ENCODE data around the gene SLC39A11.

Gene SLC39A11

DNA sequence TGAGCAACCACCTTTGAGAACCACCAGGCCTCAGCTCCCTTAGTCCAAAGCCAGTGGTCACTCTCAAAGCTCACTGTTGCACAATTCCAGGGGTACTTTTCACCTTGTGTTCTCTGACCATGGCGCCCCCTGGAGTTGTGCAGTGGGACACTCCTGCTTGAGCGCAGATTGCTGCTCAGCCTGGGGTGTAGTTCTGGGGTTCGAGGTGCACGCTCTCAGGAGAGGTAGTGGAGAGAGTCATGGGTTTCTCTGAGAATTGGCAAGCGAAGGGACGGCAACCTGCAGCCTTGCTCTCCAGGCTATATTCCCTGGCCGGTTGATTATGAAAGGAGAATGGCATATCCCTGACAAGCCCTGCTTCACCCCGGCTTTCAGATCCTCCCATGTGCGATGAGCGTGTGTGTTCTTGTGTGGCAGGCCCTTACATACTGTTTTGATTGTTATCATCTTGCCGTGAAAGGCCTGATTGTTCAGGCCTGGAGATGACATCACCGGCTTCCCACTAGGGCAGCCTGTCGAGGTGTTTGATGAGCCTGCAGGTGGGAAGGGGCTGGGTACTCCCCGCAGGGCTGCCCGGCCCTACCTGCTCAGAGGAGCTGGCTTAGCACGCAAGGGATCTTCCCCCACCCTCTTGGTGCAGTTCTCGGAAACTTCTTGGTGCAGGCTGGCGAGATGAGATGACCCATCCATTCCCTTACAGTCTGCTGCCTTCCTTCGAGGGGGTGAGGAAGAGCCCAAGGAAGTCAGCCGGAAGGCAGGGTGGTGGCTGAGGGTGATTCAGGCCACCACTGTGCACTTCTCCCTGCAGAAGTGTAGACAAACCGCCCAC, 431.2 kb downstream of the SLC39A11 start:
- no peaks in the 10 kb centered on the region for H3K9me3 ChIP-seq (ENCODE audit: control insufficient read depth in 5 of 5, low read length in 5 of 5)
- H3K36me3 ChIP-seq (ENCODE audit: control insufficient read depth in 5 of 5, insufficient read depth in 5 of 5, low read length in 5 of 5), result no peaks in the 10 kb centered on the region
- no peaks in the 10 kb centered on the region for H3K27me3 ChIP-seq (ENCODE audit: control insufficient read depth in 5 of 5, insufficient read depth in 4 of 5, low read length in 5 of 5)
- no peak overlapping the region for H3K9ac ChIP-seq (ENCODE audit: low read length in 5 of 5)
- H3K4me1 ChIP-seq (ENCODE audit: control insufficient read depth in 5 of 5, insufficient read depth in 5 of 5, low read length in 5 of 5), result no peaks in the 10 kb centered on the region
- H3K4me3 ChIP-seq (ENCODE audit: low read depth in 1 of 5, low read length in 5 of 5), result no peak overlapping the region
- no peak overlapping the region for H3K27ac ChIP-seq (ENCODE audit: low read depth, low read length)

DNA sequence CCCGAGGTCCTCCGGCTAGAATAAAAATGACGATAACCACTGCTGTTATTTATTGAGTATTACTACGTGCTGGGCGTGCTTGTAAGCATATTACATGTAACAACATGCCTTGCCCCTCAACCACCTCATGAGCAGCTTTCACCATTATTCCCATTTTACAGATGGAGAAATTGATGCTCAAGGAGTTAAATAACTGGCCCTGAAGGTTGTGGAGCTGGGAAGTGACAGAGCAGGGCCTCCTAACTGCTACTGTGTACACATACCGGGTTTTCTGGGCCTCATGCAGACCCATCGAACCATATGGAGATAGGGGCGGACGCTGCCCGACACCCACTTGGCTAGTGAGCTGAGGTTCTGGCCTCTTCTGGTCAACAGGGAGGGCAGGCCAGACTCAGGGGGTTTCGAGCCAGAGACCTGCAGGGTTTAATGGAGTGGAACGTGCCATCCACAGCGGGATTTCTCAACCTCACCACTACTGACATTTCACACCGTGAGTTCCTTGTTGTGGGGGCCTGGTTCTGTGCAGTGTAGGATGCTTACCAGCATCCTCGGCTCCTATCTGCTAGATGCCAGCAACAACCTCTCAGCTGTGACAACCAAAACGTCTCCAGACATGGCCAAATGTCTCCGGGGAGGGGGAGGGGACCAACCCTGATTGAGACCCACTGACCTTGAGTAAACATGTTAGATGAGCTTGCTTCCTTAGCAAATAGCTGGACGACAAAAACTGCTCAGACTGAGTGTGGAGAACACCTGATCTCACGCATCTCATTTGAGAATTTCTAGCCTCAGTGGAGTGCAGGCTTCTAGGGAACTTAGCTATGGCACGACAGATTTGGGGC, 432.0 kb downstream of the SLC39A11 start:
- Histone ChIP-seq H3K4me3 (ENCODE audit: low read depth in 1 of 5, low read length in 5 of 5) (no peak overlapping the region), H3K9ac (ENCODE audit: low read length in 5 of 5) (no peak overlapping the region), H3K9me3 (ENCODE audit: control insufficient read depth in 5 of 5, low read length in 5 of 5) (no peaks in the 10 kb centered on the region), H3K36me3 (ENCODE audit: control insufficient read depth in 5 of 5, insufficient read depth in 5 of 5, low read length in 5 of 5) (no peaks in the 10 kb centered on the region), H3K4me1 (ENCODE audit: control insufficient read depth in 5 of 5, insufficient read depth in 5 of 5, low read length in 5 of 5) (no peaks in the 10 kb centered on the region), H3K27me3 (ENCODE audit: control insufficient read depth in 5 of 5, insufficient read depth in 4 of 5, low read length in 5 of 5) (no peaks in the 10 kb centered on the region), H3K27ac (ENCODE audit: low read depth, low read length) (no peak overlapping the region)

DNA sequence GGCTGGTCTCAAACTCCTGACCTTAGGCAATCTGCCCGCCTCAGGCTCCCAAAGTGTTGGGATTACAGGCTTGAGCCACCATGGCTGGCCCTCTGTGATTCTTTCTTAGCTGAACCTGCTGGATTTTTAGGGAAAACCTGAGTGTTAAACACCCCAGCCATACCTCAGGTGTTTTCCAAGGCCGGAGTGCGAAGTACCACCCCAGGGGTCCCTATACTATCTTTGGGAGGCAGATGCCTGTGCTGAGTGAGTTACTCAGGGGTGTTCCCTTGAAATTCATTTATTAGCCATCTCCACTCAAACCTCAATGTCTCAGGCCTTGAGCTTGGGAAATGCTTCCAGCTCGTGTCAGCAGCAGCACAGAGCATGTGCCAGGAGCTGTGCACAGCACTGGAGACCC, 432.7 kb downstream of the SLC39A11 start:
- Histone ChIP-seq H3K9me3 (ENCODE audit: control insufficient read depth in 5 of 5, low read length in 5 of 5) (no peaks in the 10 kb centered on the region), H3K4me3 (ENCODE audit: low read depth in 1 of 5, low read length in 5 of 5) (no peak overlapping the region), H3K36me3 (ENCODE audit: control insufficient read depth in 5 of 5, insufficient read depth in 5 of 5, low read length in 5 of 5) (no peaks in the 10 kb centered on the region), H3K27me3 (ENCODE audit: control insufficient read depth in 5 of 5, insufficient read depth in 4 of 5, low read length in 5 of 5) (no peaks in the 10 kb centered on the region), H3K4me1 (ENCODE audit: control insufficient read depth in 5 of 5, insufficient read depth in 5 of 5, low read length in 5 of 5) (no peaks in the 10 kb centered on the region), H3K27ac (ENCODE audit: low read depth, low read length) (no peak overlapping the region), H3K9ac (ENCODE audit: low read length in 5 of 5) (no peak overlapping the region)

DNA sequence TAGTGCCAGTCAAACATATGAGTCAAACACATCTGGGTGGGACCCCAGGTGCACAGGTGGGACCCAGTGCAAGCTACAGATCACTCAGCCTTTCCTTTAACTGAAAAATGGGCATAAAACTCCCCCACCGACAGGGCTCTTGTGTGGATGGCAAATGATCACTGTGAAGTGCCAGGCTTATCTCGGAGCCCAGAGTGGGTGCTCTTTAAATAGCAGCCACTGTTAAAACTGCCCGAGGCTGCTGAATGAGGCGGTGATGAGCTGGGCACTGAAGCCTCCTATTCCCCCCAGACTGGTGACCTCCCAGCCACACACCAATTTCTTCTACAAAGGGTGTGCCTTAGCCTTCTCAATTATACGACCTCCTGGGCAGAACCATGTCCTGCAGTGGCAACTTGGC, 433.8 kb downstream of the SLC39A11 start:
- Histone ChIP-seq H3K27ac (ENCODE audit: low read depth, low read length) (no peak overlapping the region), H3K4me1 (ENCODE audit: control insufficient read depth in 5 of 5, insufficient read depth in 5 of 5, low read length in 5 of 5) (no peaks in the 10 kb centered on the region), H3K27me3 (ENCODE audit: control insufficient read depth in 5 of 5, insufficient read depth in 4 of 5, low read length in 5 of 5) (no peaks in the 10 kb centered on the region), H3K4me3 (ENCODE audit: low read depth in 1 of 5, low read length in 5 of 5) (no peak overlapping the region), H3K9me3 (ENCODE audit: control insufficient read depth in 5 of 5, low read length in 5 of 5) (no peaks in the 10 kb centered on the region), H3K9ac (ENCODE audit: low read length in 5 of 5) (no peak overlapping the region), H3K36me3 (ENCODE audit: control insufficient read depth in 5 of 5, insufficient read depth in 5 of 5, low read length in 5 of 5) (no peaks in the 10 kb centered on the region)

DNA sequence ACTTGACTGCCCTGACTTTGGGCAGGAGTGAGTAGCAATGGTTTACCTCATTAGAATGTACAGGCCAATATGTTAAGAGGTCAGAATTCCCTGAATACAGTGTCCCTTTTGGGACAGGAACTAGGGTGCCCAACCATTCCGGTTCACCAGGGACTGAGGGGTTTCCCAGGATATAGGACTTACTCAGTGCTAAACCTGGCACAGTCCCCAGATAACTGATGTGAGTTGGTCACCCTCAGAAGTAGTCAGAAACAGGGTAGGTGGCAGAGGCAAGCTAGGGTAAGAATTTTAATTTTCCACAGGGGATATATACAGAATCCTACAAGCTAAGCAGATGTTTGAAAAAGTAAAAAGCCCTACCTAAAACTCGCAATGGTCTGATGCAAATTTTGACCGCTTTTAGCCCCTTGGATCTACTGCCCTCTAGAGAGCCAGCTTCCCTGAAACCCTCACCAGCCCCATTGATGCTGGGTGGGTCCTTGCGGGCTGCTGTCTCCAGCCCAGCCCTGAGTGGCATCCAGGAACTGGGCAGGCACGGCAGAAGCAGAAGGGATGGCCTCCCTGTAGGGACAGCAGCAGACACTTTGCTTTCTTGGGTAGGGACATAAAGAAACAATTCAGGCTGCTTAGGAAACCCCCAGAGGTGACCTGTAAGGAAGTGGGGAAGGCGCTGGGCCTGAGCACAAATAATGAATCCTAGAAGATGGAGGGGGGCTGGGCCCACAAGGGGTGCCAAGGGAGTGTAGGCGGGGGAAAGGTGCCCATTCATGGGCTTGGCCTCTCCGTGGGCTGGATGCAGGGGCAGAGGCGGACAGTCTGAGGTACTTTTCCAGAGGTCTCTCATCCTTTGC, 434.8 kb downstream of the SLC39A11 start:
- H3K36me3 ChIP-seq (ENCODE audit: control insufficient read depth in 5 of 5, insufficient read depth in 5 of 5, low read length in 5 of 5), result no peaks in the 10 kb centered on the region
- no peaks in the 10 kb centered on the region for H3K27me3 ChIP-seq (ENCODE audit: control insufficient read depth in 5 of 5, insufficient read depth in 4 of 5, low read length in 5 of 5)
- no peak overlapping the region for H3K4me3 ChIP-seq (ENCODE audit: low read depth in 1 of 5, low read length in 5 of 5)
- no peaks in the 10 kb centered on the region for H3K4me1 ChIP-seq (ENCODE audit: control insufficient read depth in 5 of 5, insufficient read depth in 5 of 5, low read length in 5 of 5)
- no peak overlapping the region for H3K9ac ChIP-seq (ENCODE audit: low read length in 5 of 5)
- no peak overlapping the region for H3K27ac ChIP-seq (ENCODE audit: low read depth, low read length)
- no peaks in the 10 kb centered on the region for H3K9me3 ChIP-seq (ENCODE audit: control insufficient read depth in 5 of 5, low read length in 5 of 5)

DNA sequence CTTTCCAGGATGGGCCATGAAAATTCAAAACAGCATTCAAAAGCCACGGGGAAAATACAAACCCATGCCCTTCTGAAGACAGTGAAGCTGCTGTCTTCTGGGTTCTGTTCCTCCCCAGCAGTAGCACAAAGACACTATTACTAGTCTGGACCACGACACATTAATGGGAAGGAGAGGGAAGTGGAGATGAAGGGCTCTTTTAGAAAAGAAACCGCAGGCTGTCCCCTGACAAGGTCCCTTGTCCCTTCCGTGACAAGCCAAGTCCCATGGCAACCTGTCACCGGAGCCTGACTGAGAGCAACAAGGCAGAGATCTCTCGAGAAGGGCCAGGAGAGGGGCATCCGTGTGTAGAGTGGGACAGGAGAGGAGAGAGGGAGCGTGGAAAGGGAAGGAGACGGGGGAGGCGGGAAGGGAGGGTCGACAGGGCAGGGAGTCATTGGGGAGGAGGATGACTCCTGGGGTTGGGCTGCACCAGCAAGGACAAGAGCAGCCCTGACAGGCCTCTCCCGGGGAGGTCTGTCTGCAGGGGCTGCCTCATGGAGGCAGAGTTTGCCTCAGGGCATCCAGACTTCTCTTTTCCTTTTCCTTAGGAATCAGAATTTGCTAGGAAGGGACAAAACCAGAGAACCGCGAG, 436.2 kb downstream of the SLC39A11 start:
- Histone ChIP-seq H3K36me3 (ENCODE audit: control insufficient read depth in 5 of 5, insufficient read depth in 5 of 5, low read length in 5 of 5) (no peaks in the 10 kb centered on the region), H3K9me3 (ENCODE audit: control insufficient read depth in 5 of 5, low read length in 5 of 5) (no peaks in the 10 kb centered on the region), H3K9ac (ENCODE audit: low read length in 5 of 5) (no peak overlapping the region), H3K4me3 (ENCODE audit: low read depth in 1 of 5, low read length in 5 of 5) (no peak overlapping the region), H3K27me3 (ENCODE audit: control insufficient read depth in 5 of 5, insufficient read depth in 4 of 5, low read length in 5 of 5) (no peaks in the 10 kb centered on the region), H3K27ac (ENCODE audit: low read depth, low read length) (no peak overlapping the region), H3K4me1 (ENCODE audit: control insufficient read depth in 5 of 5, insufficient read depth in 5 of 5, low read length in 5 of 5) (no peaks in the 10 kb centered on the region)

DNA sequence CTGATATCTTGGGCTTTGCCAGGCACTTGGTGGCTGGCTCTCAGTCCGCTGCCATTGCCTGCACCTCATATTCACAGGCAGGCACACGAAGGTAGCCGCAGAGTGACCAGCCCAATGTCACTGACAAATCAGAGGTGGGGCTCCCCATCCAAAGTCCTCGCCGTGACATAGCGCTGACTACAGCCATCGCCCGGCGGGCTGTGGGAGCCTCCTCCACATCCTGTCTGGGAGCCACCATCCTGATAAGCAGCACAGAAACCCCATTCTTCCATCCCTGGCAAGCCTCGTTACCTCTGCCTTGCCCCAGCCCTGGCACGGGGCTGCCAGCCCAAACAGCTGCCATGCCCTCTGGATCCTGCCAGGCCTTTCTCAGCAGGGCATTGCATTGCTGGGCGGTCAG, 437.8 kb downstream of the SLC39A11 start:
- no peak overlapping the region for H3K9ac ChIP-seq (ENCODE audit: low read length in 5 of 5)

DNA sequence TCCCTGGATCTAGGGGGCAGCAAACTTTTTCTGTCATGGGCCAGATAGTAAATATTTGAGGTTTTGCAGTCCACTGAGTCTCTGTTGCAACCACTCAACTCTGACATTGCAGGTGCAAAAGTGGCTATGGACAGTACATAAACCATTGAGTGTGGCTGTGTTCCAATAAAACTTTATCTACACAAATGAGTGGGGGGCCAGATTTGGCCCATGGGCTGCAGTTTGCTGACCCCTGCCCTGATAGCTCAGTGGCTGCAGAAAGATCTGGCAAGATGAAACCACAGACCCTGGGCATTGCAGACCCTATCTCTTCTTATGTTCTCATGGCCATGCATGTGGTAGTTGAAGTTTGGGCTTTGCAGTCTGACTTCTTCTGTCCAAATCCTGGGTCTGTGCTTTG, 440.5 kb downstream of the SLC39A11 start:
- no peak overlapping the region for H3K27ac ChIP-seq (ENCODE audit: low read depth, low read length)
- no peaks in the 10 kb centered on the region for H3K4me1 ChIP-seq (ENCODE audit: control insufficient read depth in 5 of 5, insufficient read depth in 5 of 5, low read length in 5 of 5)
- no peak overlapping the region for H3K9ac ChIP-seq (ENCODE audit: low read length in 5 of 5)
- no peaks in the 10 kb centered on the region for H3K9me3 ChIP-seq (ENCODE audit: control insufficient read depth in 5 of 5, low read length in 5 of 5)
- H3K27me3 ChIP-seq (ENCODE audit: control insufficient read depth in 5 of 5, insufficient read depth in 4 of 5, low read length in 5 of 5), result no peaks in the 10 kb centered on the region
- peaks cover 0 to 18% (median 10%) of the 10 kb centered on the region in 5 donors for H3K36me3 ChIP-seq (ENCODE audit: control insufficient read depth in 5 of 5, insufficient read depth in 5 of 5, low read length in 5 of 5)
- H3K4me3 ChIP-seq (ENCODE audit: low read depth in 1 of 5, low read length in 5 of 5), result no peak overlapping the region

More for the DNA sequence above, 437.8 kb downstream of the SLC39A11 start:
- no peaks in the 10 kb centered on the region for H3K9me3 ChIP-seq (ENCODE audit: control insufficient read depth in 5 of 5, low read length in 5 of 5)
- no peak overlapping the region for H3K4me3 ChIP-seq (ENCODE audit: low read depth in 1 of 5, low read length in 5 of 5)
- H3K27me3 ChIP-seq (ENCODE audit: control insufficient read depth in 5 of 5, insufficient read depth in 4 of 5, low read length in 5 of 5), result no peaks in the 10 kb centered on the region
- no peaks in the 10 kb centered on the region for H3K4me1 ChIP-seq (ENCODE audit: control insufficient read depth in 5 of 5, insufficient read depth in 5 of 5, low read length in 5 of 5)
- no peak overlapping the region for H3K27ac ChIP-seq (ENCODE audit: low read depth, low read length)
- H3K36me3 ChIP-seq (ENCODE audit: control insufficient read depth in 5 of 5, insufficient read depth in 5 of 5, low read length in 5 of 5), result no peaks in the 10 kb centered on the region

DNA sequence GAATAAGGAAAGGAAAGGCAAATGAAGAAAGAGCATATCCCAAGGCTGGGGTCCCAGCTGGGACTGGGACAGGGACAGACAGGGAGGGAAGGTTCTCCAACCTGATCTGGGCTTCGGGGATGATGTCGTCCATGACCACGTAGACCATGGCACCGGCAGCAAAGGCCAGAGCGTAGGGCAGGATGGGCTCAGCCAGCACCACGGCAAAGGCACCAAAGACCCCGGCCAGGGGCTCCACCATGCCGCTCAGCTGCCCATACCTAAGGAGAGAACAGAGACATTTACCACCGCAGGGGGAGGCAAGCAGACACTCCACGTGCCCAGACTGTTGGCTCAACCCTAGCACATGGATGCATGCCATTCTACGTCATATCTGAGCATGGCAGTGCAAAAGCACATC, 443.8 kb downstream of the SLC39A11 start:
- Histone ChIP-seq H3K9ac (ENCODE audit: low read length in 5 of 5) (no peak overlapping the region), H3K4me3 (ENCODE audit: low read depth in 1 of 5, low read length in 5 of 5) (no peak overlapping the region), H3K9me3 (ENCODE audit: control insufficient read depth in 5 of 5, low read length in 5 of 5) (no peaks in the 10 kb centered on the region), H3K27ac (ENCODE audit: low read depth, low read length) (no peak overlapping the region), H3K36me3 (ENCODE audit: control insufficient read depth in 5 of 5, insufficient read depth in 5 of 5, low read length in 5 of 5) (peaks cover 0 to 28% (median 17%) of the 10 kb centered on the region in 5 donors), H3K27me3 (ENCODE audit: control insufficient read depth in 5 of 5, insufficient read depth in 4 of 5, low read length in 5 of 5) (no peaks in the 10 kb centered on the region), H3K4me1 (ENCODE audit: control insufficient read depth in 5 of 5, insufficient read depth in 5 of 5, low read length in 5 of 5) (peaks cover 0 to 1% (median 0%) of the 10 kb centered on the region in 5 donors)

All from subcutaneous abdominal adipose tissue (tissue), 5 donors.